Measurements from ENCODE around the gene SIPA1. TPM values are rescaled to one million over a fixed set of nuclear protein-coding genes. Genes with fewer than 3 reads are reported as not detected.

SIPA1 gene
- total RNA-seq, 1 experiment from 2014 or later, result 65.4 TPM

DNA sequence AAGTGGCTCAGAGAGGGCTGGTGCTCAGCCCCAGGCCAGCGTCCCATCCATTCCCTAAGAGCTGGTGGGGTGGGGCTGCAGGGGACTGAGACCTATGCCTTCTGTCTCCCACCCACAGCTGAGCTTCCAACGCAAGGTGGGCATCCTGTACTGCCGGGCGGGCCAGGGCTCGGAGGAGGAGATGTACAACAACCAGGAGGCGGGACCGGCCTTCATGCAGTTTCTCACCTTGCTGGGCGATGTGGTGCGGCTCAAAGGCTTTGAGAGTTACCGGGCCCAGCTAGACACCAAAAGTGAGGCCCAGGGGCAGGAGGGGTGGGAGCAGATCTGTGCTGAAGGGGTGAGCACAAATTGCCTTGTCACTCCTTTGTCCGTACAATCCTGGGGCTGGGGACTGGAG is 6.9 kb downstream of the SIPA1 start (continued):
- TF ChIP-seq, protein P1, sequence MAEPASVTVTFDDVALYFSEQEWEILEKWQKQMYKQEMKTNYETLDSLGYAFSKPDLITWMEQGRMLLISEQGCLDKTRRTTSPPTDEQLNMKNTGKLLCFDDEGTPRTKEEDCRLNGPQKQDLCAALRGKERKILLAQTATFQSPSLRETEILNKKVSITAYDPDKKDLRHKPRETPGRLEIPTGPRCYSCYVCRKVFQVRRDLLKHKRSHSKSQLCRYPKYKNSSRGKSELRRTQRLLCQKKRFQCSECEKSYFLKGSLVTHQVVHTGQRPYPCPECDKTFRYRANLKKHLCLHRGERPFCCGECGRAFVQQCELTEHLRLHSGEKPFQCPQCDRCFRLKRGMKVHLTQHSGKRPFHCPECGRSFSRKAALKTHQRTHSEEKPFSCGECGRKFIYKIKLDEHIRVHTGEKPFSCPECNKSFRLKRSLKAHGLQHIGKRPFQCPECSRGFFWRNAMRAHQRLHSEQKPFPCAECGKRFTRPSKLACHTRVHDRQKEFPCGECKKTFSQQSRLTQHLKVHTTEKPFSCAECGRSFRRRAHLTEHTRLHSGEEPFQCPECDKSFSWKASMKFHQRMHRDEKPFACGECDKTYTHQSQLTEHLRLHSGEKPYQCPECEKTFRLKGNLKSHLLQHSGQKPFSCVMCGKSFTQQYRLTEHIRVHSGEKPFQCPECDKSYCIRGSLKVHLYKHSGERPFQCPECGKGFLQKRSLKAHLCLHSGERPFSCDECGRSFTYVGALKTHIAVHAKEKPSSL (CRISPR knock-in tag; conservative IDR thresholded peaks at IDR 0.05), result no peak

DNA sequence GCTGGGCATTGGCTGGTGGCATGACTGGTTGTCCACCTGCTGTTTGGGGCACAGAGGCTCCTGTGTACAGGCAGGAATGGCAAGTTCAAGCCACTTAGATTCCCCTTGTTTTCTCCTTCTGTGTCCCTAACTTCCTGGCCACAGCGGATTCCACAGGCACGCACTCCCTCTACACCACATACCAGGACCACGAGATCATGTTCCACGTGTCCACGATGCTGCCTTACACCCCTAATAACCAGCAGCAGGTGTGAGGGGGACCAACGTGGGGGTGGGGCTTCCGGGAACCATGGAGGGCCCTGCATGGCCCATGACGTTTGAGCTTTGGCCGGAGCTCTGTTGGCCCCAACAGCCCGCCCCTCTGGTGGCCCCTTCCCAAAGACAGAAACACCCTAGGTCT is 7.8 kb downstream of the SIPA1 start:
- H3K9me3 Mint-ChIP-seq, result no peaks in the 10 kb centered on the region
- peaks cover 25% of the 10 kb centered on the region for H3K4me1 Mint-ChIP-seq
- H3K27me3 Mint-ChIP-seq (ENCODE audit: low read depth), result peaks cover 3% of the 10 kb centered on the region; the same call in 1 of the 2 replicates
- no peak overlapping the region for H3K27ac Mint-ChIP-seq
- CTCF ChIA-PET, result interaction anchor here (0.6 to 2.4 kb wide), 4 partner anchors 8 to 105 kb away, joined by 3 to 36 read pairs (median 10); partner anchors contain the start of gene SIPA1
- H3K4me3 Mint-ChIP-seq, result no peak overlapping the region
- DNase-seq (ENCODE audit: low spot score) (peak; percentile 10), ATAC-seq (no peak)
- POLR2A ChIA-PET, result interaction anchor here (0.6 kb wide), 1 partner anchor 1088 kb away, joined by 3 read pairs; no protein-coding TSS in a partner anchor
- no peaks in the 10 kb centered on the region for H3K36me3 Mint-ChIP-seq
- TF ChIP-seq ZNF671 (CRISPR knock-in tag; IDR thresholded peaks at IDR 0.05) (no peak), ZNF232 (CRISPR knock-in tag; IDR thresholded peaks at IDR 0.05) (no peak), KAT7 (CRISPR knock-in tag; IDR thresholded peaks at IDR 0.05; ENCODE audit: borderline replicate concordance) (no peak), RORB (CRISPR knock-in tag; IDR thresholded peaks at IDR 0.05) (no peak), ETV6 (CRISPR knock-in tag; IDR thresholded peaks at IDR 0.05) (no peak), MXD4 (CRISPR knock-in tag; IDR thresholded peaks at IDR 0.05; ENCODE audit: borderline replicate concordance) (no peak), ZNF121 (CRISPR knock-in tag; IDR thresholded peaks at IDR 0.05) (no peak), FOXJ3 (CRISPR knock-in tag; IDR thresholded peaks at IDR 0.05; ENCODE audit: borderline replicate concordance) (no peak), ZNF423 (CRISPR knock-in tag; IDR thresholded peaks at IDR 0.05) (no peak), TP53 (CRISPR knock-in tag; IDR thresholded peaks at IDR 0.05) (no peak)
- TF ChIP-seq, protein P2, sequence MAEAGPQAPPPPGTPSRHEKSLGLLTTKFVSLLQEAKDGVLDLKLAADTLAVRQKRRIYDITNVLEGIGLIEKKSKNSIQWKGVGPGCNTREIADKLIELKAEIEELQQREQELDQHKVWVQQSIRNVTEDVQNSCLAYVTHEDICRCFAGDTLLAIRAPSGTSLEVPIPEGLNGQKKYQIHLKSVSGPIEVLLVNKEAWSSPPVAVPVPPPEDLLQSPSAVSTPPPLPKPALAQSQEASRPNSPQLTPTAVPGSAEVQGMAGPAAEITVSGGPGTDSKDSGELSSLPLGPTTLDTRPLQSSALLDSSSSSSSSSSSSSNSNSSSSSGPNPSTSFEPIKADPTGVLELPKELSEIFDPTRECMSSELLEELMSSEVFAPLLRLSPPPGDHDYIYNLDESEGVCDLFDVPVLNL (CRISPR knock-in tag; IDR thresholded peaks at IDR 0.05; ENCODE audit: borderline replicate concordance, low read depth), result no peak
- TF ChIP-seq, protein P3, sequence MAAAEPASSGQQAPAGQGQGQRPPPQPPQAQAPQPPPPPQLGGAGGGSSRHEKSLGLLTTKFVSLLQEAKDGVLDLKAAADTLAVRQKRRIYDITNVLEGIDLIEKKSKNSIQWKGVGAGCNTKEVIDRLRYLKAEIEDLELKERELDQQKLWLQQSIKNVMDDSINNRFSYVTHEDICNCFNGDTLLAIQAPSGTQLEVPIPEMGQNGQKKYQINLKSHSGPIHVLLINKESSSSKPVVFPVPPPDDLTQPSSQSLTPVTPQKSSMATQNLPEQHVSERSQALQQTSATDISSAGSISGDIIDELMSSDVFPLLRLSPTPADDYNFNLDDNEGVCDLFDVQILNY (CRISPR knock-in tag; IDR thresholded peaks at IDR 0.05), result no peak
- TF ChIP-seq, protein P4, sequence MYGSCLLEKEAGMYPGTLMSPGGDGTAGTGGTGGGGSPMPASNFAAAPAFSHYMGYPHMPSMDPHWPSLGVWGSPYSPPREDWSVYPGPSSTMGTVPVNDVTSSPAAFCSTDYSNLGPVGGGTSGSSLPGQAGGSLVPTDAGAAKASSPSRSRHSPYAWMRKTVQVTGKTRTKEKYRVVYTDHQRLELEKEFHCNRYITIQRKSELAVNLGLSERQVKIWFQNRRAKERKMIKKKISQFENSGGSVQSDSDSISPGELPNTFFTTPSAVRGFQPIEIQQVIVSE (CRISPR knock-in tag; IDR thresholded peaks at IDR 0.05; ENCODE audit: borderline replicate concordance), result no peak
- TF ChIP-seq, protein P5, sequence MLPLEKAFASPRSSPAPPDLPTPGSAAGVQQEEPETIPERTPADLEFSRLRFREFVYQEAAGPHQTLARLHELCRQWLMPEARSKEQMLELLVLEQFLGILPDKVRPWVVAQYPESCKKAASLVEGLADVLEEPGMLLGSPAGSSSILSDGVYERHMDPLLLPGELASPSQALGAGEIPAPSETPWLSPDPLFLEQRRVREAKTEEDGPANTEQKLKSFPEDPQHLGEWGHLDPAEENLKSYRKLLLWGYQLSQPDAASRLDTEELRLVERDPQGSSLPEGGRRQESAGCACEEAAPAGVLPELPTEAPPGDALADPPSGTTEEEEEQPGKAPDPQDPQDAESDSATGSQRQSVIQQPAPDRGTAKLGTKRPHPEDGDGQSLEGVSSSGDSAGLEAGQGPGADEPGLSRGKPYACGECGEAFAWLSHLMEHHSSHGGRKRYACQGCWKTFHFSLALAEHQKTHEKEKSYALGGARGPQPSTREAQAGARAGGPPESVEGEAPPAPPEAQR (CRISPR knock-in tag; IDR thresholded peaks at IDR 0.05), result no peak
- TF ChIP-seq, protein P6, sequence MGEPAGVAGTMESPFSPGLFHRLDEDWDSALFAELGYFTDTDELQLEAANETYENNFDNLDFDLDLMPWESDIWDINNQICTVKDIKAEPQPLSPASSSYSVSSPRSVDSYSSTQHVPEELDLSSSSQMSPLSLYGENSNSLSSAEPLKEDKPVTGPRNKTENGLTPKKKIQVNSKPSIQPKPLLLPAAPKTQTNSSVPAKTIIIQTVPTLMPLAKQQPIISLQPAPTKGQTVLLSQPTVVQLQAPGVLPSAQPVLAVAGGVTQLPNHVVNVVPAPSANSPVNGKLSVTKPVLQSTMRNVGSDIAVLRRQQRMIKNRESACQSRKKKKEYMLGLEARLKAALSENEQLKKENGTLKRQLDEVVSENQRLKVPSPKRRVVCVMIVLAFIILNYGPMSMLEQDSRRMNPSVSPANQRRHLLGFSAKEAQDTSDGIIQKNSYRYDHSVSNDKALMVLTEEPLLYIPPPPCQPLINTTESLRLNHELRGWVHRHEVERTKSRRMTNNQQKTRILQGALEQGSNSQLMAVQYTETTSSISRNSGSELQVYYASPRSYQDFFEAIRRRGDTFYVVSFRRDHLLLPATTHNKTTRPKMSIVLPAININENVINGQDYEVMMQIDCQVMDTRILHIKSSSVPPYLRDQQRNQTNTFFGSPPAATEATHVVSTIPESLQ (CRISPR knock-in tag; IDR thresholded peaks at IDR 0.05), result no peak
- TF ChIP-seq, protein P7, sequence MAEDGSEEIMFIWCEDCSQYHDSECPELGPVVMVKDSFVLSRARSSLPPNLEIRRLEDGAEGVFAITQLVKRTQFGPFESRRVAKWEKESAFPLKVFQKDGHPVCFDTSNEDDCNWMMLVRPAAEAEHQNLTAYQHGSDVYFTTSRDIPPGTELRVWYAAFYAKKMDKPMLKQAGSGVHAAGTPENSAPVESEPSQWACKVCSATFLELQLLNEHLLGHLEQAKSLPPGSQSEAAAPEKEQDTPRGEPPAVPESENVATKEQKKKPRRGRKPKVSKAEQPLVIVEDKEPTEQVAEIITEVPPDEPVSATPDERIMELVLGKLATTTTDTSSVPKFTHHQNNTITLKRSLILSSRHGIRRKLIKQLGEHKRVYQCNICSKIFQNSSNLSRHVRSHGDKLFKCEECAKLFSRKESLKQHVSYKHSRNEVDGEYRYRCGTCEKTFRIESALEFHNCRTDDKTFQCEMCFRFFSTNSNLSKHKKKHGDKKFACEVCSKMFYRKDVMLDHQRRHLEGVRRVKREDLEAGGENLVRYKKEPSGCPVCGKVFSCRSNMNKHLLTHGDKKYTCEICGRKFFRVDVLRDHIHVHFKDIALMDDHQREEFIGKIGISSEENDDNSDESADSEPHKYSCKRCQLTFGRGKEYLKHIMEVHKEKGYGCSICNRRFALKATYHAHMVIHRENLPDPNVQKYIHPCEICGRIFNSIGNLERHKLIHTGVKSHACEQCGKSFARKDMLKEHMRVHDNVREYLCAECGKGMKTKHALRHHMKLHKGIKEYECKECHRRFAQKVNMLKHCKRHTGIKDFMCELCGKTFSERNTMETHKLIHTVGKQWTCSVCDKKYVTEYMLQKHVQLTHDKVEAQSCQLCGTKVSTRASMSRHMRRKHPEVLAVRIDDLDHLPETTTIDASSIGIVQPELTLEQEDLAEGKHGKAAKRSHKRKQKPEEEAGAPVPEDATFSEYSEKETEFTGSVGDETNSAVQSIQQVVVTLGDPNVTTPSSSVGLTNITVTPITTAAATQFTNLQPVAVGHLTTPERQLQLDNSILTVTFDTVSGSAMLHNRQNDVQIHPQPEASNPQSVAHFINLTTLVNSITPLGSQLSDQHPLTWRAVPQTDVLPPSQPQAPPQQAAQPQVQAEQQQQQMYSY (CRISPR knock-in tag; IDR thresholded peaks at IDR 0.05), result no peak

All from WTC11 (cell line).